Ovary (tissue), 9 donors: Measurements from ENCODE around the gene PFKP. TPM values are rescaled to one million over a fixed set of nuclear protein-coding genes. Genes with fewer than 3 reads are reported as not detected.

Source experiments
- DNase-seq, 5 donors: peaks; one replicate each; pipeline ENCODE4 v3.0.0-alpha.2; 2019 to 2020
- H3K27ac ChIP-seq, 2 donors: fragments of 200-600 bp; one replicate each; pipeline versions ENCODE4 v1.5.1 to v1.8.0; 2019 to 2022
- H3K27me3 ChIP-seq: fragments of 200-600 bp; one replicate; pipeline ENCODE4 v1.8.0; 2022
- H3K36me3 ChIP-seq: fragments of 200-600 bp; sonication (generic); one replicate; pipeline ENCODE4 v1.5.1; 2019
- H3K4me1 ChIP-seq: one replicate; pipeline ENCODE4 v1.8.1; 2013; ENCODE audit warnings: mild to moderate bottlenecking, moderate library complexity; ENCODE audit not compliant: insufficient read depth
- H3K4me3 ChIP-seq: fragments of 200-600 bp; sonication (generic); one replicate; pipeline ENCODE4 v1.5.1; 2017
- H3K9me3 ChIP-seq, 2 donors: fragments of 200-600 bp in 1 of 2; sonication (generic) in 1 of 2; one replicate each; pipeline versions ENCODE4 v1.5.1 to v1.8.1; 2013 to 2019; ENCODE audit warnings: mild to moderate bottlenecking in 1 of 2, moderate library complexity in 1 of 2
- EP300 ChIP-seq: sonication (generic); formaldehyde crosslinking; IDR thresholded peaks from one replicate; pipeline ENCODE4 v1.6.1; 2017; ENCODE audit warnings: antibody characterized with exemption
- POLR2A ChIP-seq: fragments of 450-650 bp; IDR thresholded peaks from one replicate; pipeline ENCODE4 v1.6.1; 2017; ENCODE audit warnings: antibody characterized with exemption, mild to moderate bottlenecking, moderate library complexity
- WGBS, 3 donors: extraction: QIAGEN DNeasy Blood & Tissue Kit in 1 of 3; methylation state at CpG; one replicate each; pipeline versions ENCODE4 v1.1.5 to v1.1.7; 2013 to 2017; 5-methylcytosine and 5-hydroxymethylcytosine counted together
- intact Hi-C, 4 donors: fragments of 100-400 bp; cut with DNase I; formaldehyde crosslinking; loops; one replicate each; pipeline versions ENCODE4 v1.11.0 to v1.15.1; 2022 to 2023
- polyA plus RNA-seq, 2 donors: library from polyadenylated mRNA; stranded (reverse); fragments of 200-250 nt in 1 of 2; fragments of 350-450 nt in 1 of 2; fragmentation: Illumina TruSeq in 1 of 2; extraction: RNeasy Lipid Tissue Mini Kit (QIAGEN cat#74804) in 1 of 2; gene quantifications; one replicate each; pipeline ENCODE4 v1.2.3, GENCODE V29; 2013 to 2014
- total RNA-seq, 7 donors: library from RNA; depleted of rRNA in 2 of 7; stranded (reverse); fragments of >200 nt in 2 of 7; fragmentation: NEBNext Ultra II Directional in 3 of 7; extraction: Animal tissue kit (Norgen Biotek cat#: 25700) in 3 of 7; gene quantifications; one replicate each; pipeline versions ENCODE4 v1.1.0 to v1.2.4, GENCODE V29; 2016 to 2023
- TF ChIP-seq, protein P1 (sequence below), 3 donors: fragments of 450-650 bp in 2 of 3; fragments of 200-600 bp in 1 of 3; IDR thresholded peaks; one replicate each; pipeline versions ENCODE4 v1.5.1 to v1.8.0; 2016 to 2022; ENCODE audit warnings: antibody characterized with exemption in 3 of 3, mild to moderate bottlenecking in 1 of 3
- donor health status: DM: no; HTN: no; CAD: no; lungs with moderate emphysema.
- donor health status: DM: no; HTN: no; CAD: no.
- donor health status: Bipolar disorder and iron deficiency.
- donor health status: DM: yes; HTN: yes; CAD: no.
- donor health status: DM: no; HTN: no; CAD: no.
- donor health status: DM: yes; HTN: yes; CAD: no.

Gene PFKP
- total and polyA plus RNA-seq, 9 donors, result 12.4 to 74.9 (median 23.1) TPM

DNA sequence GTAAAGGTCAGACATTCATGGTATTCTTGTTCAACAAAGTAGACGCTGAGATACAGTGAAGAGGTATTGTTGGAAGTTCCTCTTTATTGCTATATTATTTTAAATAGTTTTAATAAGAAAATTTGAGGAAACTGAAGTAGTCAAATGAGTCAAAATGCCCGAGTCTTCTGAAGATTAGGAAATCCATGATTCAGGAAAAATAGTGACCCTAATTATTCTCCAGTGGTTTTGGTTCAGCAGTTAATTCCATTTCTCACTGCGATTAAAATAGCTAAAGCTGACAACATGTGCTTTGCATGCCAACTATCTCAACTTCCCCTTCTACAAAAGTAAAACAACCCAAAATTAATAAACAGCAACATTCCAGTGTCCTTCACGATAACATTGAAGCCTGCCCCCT is 32.7 kb upstream of the PFKP start:
- Histone ChIP-seq H3K27ac (no peak overlapping the region), H3K4me3 (no peak overlapping the region), H3K36me3 (no peaks in the 10 kb centered on the region), H3K27me3 (no peaks in the 10 kb centered on the region), H3K4me1 (no peaks in the 10 kb centered on the region), H3K9me3 (no peaks in the 10 kb centered on the region)
- WGBS, 3 donors, result 19 to 41% (median 24%) methylated on average over 4 of the region's 4 CpGs
- intact Hi-C loops, result no loop called here
- no peak for DNase-seq
- TF ChIP-seq POLR2A, result no peak
- no peak for TF ChIP-seq EP300
- TF ChIP-seq, protein P1, sequence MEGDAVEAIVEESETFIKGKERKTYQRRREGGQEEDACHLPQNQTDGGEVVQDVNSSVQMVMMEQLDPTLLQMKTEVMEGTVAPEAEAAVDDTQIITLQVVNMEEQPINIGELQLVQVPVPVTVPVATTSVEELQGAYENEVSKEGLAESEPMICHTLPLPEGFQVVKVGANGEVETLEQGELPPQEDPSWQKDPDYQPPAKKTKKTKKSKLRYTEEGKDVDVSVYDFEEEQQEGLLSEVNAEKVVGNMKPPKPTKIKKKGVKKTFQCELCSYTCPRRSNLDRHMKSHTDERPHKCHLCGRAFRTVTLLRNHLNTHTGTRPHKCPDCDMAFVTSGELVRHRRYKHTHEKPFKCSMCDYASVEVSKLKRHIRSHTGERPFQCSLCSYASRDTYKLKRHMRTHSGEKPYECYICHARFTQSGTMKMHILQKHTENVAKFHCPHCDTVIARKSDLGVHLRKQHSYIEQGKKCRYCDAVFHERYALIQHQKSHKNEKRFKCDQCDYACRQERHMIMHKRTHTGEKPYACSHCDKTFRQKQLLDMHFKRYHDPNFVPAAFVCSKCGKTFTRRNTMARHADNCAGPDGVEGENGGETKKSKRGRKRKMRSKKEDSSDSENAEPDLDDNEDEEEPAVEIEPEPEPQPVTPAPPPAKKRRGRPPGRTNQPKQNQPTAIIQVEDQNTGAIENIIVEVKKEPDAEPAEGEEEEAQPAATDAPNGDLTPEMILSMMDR (IDR thresholded peaks at IDR 0.05), result no peak

DNA sequence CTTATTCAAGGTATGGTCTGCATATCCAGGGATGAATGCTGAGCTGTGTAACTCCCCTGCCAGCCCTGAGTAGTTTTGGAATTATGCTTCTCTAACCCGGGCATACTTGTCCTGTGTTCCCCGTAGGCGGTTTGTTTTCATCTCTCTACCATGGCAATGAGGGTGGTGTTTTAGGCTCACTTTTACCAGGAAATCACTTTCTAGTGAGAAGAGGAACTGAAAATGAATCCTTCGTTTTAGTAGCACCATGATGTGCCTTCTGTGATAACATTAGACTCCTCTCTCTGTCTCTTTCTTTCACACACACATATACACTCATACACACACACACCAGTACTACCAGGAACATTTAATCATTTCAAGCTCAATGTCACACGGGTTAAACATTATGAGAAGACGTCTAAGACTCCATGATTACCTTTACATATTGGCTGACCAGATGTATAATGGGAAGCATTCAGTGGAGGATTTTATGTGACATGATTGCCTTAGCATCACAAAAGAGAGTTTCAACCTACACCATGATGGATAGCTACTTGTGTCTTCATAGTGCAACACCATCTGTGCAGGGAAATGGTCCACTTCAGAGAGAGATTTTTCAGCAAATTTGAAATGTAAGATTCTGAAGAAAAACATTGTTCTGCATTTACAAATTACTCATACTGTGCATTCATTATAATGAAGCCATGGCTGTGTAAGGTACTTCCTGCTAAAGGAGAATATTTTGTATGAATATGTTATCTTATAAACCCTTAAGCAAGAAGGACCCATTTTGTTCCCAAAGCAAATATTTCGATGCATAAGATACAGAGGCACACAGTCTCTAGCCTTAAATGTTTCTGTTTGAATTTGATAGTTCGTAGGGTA is 31.0 kb upstream of the PFKP start:
- intact Hi-C loops, result no loop called here
- Histone ChIP-seq H3K4me1 (no peaks in the 10 kb centered on the region), H3K27ac (no peak overlapping the region), H3K9me3 (no peaks in the 10 kb centered on the region), H3K4me3 (no peak overlapping the region), H3K27me3 (no peaks in the 10 kb centered on the region), H3K36me3 (no peaks in the 10 kb centered on the region)
- no peak for TF ChIP-seq EP300
- TF ChIP-seq POLR2A, result no peak
- TF ChIP-seq, protein P1 (IDR thresholded peaks at IDR 0.05), result no peak
- DNase-seq, result no peak
- WGBS, 3 donors, result 70 to 78% (median 75%) methylated on average over 8 of the region's 8 CpGs

DNA sequence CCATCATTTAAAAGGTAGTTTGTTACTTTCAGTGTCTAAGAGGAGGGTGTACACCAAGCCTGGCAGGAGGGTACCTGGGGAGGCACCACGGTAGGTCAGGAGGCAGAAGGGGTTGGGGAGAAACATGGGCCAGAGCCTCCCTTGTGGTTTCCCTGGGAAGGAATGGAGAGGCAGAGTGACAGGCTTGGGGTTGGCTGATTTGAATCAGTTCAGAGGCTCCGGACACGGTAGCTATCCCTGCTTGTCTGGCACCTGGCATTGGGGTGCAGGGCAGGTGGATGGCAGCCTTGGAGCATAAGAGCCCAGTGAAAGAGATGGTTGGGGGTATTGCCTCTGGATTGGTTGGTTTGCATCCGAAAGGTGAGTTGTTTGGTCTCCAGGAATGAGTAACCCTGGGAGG is 30.2 kb upstream of the PFKP start:
- intact Hi-C loops, result no loop called here
- TF ChIP-seq POLR2A, result no peak
- TF ChIP-seq, protein P1 (IDR thresholded peaks at IDR 0.05), result no peak
- TF ChIP-seq EP300, result no peak
- H3K9me3 ChIP-seq, result no peaks in the 10 kb centered on the region
- H3K4me3 ChIP-seq, result no peak overlapping the region
- no peak overlapping the region for H3K27ac ChIP-seq
- 88 to 93% (median 90%) methylated on average over 4 of the region's 4 CpGs for WGBS, 3 donors
- no peaks in the 10 kb centered on the region for H3K4me1 ChIP-seq
- no peaks in the 10 kb centered on the region for H3K27me3 ChIP-seq
- no peaks in the 10 kb centered on the region for H3K36me3 ChIP-seq
- no peak for DNase-seq

- no peaks in the 10 kb centered on the region for H3K9me3 ChIP-seq
- no peaks in the 10 kb centered on the region for H3K4me1 ChIP-seq
- H3K4me3 ChIP-seq, result no peak overlapping the region
- H3K27ac ChIP-seq, result no peak overlapping the region
- intact Hi-C loops, result loop anchor here in 1 of 4 donors (1.0 kb wide), 1 partner anchor 26 kb away; no protein-coding TSS in a partner anchor
- TF ChIP-seq POLR2A (no peak), EP300 (no peak)
- TF ChIP-seq, protein P1 (IDR thresholded peaks at IDR 0.05), result no peak
- no peaks in the 10 kb centered on the region for H3K36me3 ChIP-seq
- H3K27me3 ChIP-seq, result no peaks in the 10 kb centered on the region
- DNase-seq, result no peak
- 63 to 74% (median 68%) methylated on average over 1 of the region's 1 CpG for WGBS, 3 donors
These were observed 27.3 kb upstream of the PFKP start for GRCh38 chr10:3040069-3040468.
